ENCODE results near the gene PCBP3. TPM values are rescaled to one million over a fixed set of nuclear protein-coding genes. Genes with fewer than 3 reads are reported as not detected.
A peak's percentile ranks its signal among the peaks of the same experiment; 100 is the strongest.

The PCBP3 gene
- total and polyA plus RNA-seq, 2 experiments from 2014 or later: 3.4 to 4.3 TPM

DNA sequence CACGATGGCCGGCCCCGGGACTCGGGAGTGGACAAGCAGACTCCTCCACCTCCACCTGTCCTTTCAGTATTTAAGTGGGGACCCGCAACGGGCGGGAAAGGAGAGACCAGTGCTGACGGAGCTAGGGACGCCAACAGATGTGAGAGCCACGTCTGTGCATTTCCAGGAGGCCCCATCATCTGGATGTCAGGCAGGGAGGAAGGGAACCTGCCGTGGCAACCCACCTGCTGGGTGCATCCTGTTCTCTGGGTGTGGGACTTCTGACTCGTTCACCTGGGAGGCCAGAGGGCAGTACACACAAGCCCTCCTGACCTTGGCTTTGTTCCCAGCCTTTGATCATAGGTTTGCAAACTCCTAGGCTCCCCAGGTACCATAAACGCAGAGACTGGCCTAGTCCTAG, 5.6 kb upstream of the PCBP3 start:
- no peak for DNase-seq (ENCODE audit: low read depth in 1 of 2, low spot score in 1 of 2)
- peaks cover 10% of the 10 kb centered on the region for H3K27me3 ChIP-seq
- no peaks in the 10 kb centered on the region for H3K36me3 ChIP-seq

DNA sequence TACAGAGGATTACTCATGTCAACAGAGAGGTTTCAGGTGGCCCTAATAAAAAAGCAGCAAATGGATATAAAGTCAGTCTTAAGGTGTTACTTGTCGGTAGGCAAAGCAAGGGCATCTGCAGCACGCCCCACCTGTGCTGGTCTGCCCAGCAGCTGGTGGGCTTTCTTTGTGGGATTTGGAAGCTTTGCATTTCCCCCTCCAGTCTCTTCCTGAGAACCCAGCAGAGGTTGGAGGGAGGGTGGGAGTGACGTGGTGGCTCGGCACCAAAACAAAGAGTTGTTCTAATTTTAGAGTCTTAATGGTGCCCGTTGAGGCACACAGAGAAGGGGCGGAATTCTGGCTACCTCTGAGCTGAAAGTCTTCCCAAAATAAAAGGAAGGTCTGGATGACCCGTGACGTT, 4.8 kb upstream of the PCBP3 start:
- Histone ChIP-seq H3K9me3 (ENCODE audit: low read depth) (no peaks in the 10 kb centered on the region), H3K36me3 (no peaks in the 10 kb centered on the region), H3K27ac (peak overlapping the region; percentile 54), H3K4me1 (ENCODE audit: low read depth) (peaks cover 8% of the 10 kb centered on the region), H3K27me3 (peaks cover 10% of the 10 kb centered on the region), H3K4me3 (no peak overlapping the region)
- TF ChIP-seq, protein P1, sequence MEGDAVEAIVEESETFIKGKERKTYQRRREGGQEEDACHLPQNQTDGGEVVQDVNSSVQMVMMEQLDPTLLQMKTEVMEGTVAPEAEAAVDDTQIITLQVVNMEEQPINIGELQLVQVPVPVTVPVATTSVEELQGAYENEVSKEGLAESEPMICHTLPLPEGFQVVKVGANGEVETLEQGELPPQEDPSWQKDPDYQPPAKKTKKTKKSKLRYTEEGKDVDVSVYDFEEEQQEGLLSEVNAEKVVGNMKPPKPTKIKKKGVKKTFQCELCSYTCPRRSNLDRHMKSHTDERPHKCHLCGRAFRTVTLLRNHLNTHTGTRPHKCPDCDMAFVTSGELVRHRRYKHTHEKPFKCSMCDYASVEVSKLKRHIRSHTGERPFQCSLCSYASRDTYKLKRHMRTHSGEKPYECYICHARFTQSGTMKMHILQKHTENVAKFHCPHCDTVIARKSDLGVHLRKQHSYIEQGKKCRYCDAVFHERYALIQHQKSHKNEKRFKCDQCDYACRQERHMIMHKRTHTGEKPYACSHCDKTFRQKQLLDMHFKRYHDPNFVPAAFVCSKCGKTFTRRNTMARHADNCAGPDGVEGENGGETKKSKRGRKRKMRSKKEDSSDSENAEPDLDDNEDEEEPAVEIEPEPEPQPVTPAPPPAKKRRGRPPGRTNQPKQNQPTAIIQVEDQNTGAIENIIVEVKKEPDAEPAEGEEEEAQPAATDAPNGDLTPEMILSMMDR (IDR thresholded peaks at IDR 0.05; ENCODE audit: low read depth, low read length): no peak
- DNase-seq (ENCODE audit: low read depth in 1 of 2, low spot score in 1 of 2): no peak

More for the DNA sequence above, 5.6 kb upstream of the PCBP3 start:
- H3K27ac ChIP-seq: no peak overlapping the region
- no peaks in the 10 kb centered on the region for H3K9me3 ChIP-seq (ENCODE audit: low read depth)
- peaks cover 8% of the 10 kb centered on the region for H3K4me1 ChIP-seq (ENCODE audit: low read depth)
- TF ChIP-seq, protein P1 (IDR thresholded peaks at IDR 0.05; ENCODE audit: low read depth, low read length): no peak
- H3K4me3 ChIP-seq: no peak overlapping the region

- no peaks in the 10 kb centered on the region for H3K36me3 ChIP-seq
- TF ChIP-seq, protein P1 (IDR thresholded peaks at IDR 0.05; ENCODE audit: low read depth, low read length): no peak
- H3K4me1 ChIP-seq (ENCODE audit: low read depth): peaks cover 8% of the 10 kb centered on the region
- peaks cover 15% of the 10 kb centered on the region for H3K27me3 ChIP-seq
- DNase-seq (ENCODE audit: low read depth in 1 of 2, low spot score in 1 of 2): no peak
- H3K4me3 ChIP-seq: no peak overlapping the region
- H3K9me3 ChIP-seq (ENCODE audit: low read depth): no peaks in the 10 kb centered on the region
- no peak overlapping the region for H3K27ac ChIP-seq
Observed at GRCh38 chr21:45639206-45640000, 4.1 kb upstream of the PCBP3 start.

DNA sequence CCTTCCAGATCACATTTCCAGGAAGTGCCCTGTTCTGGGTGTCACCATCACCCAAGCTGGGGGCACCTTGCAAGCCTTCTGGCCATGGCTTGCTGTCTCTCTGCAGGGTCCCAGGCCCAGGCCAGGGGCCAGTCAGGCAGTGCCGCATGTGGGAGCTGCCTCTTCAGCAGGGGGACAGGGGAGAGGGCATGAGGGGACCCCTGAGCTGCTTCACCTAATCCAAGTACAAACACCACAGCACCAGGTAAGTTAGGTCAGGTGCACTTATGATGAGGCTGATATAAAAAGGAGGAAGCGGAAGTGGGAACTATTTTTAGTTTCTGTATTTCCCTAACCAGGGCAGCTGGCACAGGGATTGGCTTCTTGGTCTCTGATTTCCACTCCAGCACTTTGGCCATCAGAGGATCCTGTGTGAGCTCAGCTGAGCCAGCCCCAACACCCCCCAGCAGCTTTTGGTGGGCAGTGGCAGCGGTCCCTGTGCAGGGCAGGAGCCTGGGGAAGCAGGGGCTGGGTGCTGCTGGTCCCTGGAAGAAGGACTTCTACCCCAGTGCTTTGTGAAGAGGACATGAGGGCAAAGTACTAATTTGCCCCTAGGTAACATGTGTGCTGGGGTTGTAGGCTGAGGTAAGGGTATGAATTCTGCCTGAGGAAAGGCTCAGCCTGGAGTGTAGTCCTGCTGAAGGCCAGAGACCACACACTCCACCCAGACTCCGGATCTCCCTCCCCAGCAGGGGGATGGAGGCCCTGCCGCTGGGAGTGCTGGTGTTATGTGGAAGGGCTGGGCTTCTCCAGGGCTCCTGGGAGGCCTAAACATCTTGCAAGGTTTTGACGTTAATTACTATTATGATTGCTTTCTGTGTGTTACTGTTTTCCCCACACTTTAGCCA, 3.3 kb upstream of the PCBP3 start:
- Histone ChIP-seq H3K36me3 (no peaks in the 10 kb centered on the region), H3K27me3 (peaks cover 24% of the 10 kb centered on the region), H3K4me3 (no peak overlapping the region), H3K4me1 (ENCODE audit: low read depth) (peaks cover 8% of the 10 kb centered on the region), H3K9me3 (ENCODE audit: low read depth) (no peaks in the 10 kb centered on the region), H3K27ac (no peak overlapping the region)
- TF ChIP-seq, protein P1 (IDR thresholded peaks at IDR 0.05; ENCODE audit: low read depth, low read length): no peak
- no peak for DNase-seq (ENCODE audit: low read depth in 1 of 2, low spot score in 1 of 2)

DNA sequence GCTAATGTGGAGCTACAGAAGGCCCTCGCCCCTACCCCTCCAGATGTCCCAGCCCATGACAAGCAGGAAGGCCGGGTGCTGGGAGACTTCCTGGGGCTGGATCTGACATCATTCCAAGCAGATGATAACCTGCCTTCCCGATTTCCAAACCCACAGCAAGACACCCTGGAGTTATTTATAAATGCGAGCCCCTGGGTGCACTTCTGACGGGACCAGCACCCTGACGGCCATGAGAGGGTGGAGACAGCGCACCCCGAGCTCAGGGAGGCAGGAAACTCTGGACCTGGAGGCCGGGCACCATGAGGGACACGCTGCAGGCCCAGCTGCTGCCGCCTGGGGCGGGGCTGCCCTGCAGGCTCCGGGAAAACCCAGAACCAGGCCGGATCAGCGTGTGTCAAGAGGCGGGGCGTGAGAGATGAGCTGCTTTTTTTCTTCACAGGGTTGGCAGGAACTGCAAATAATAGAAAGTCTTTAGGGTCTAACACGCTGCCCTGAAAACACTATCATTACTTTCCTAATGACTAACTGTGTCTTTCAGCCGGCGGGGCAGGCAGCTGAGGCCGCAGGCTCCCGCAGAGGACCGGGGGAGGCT, 2.5 kb upstream of the PCBP3 start:
- Histone ChIP-seq H3K36me3 (no peaks in the 10 kb centered on the region), H3K9me3 (ENCODE audit: low read depth) (no peaks in the 10 kb centered on the region), H3K4me3 (no peak overlapping the region), H3K27ac (no peak overlapping the region), H3K27me3 (peaks cover 29% of the 10 kb centered on the region), H3K4me1 (ENCODE audit: low read depth) (peaks cover 8% of the 10 kb centered on the region)
- TF ChIP-seq, protein P1 (IDR thresholded peaks at IDR 0.05; ENCODE audit: low read depth, low read length): peak; percentile 31
- peak; percentile 26 to 87 for DNase-seq (ENCODE audit: low read depth in 1 of 2, low spot score in 1 of 2)
